Panc1 (cell line): ENCODE measurements around the gene TXNDC16. TPM values are rescaled to one million over a fixed set of nuclear protein-coding genes. Genes with fewer than 3 reads are reported as not detected.

Source experiments
- ATAC-seq: fragments of 200-7000 bp; cut with Tn5 transposase; 2 replicates; pipeline ENCODE4 v1.9.1; 2020; ENCODE audit warnings: mild to moderate bottlenecking, moderate library complexity
- BruUV-seq: library from RNA; stranded (reverse); fragments of 400-500 nt; replicated peaks from 2 replicates; lab custom pipeline; 2021; lab: Mats Ljungman, UMichigan
- CTCF ChIA-PET: fragments of 300-600 bp; sonication (Branson Sonifier 250); formaldehyde crosslinking; loops from one replicate; lab custom pipeline; 2022; ENCODE audit warnings: antibody characterized with exemption; lab: Charles Lee
- POLR2A ChIA-PET: fragments of 300-600 bp; sonication (Branson Sonifier 250); formaldehyde crosslinking; loops from one replicate; lab custom pipeline; 2022; ENCODE audit warnings: antibody characterized with exemption; lab: Charles Lee
- DNase-seq: peaks from one replicate; pipeline ENCODE4 v3.0.0-alpha.2; 2010; ENCODE audit warnings: low read depth, low spot score
- H3K27ac ChIP-seq: 2 replicates; pipeline ENCODE4 v1.5.1; 2011; ENCODE audit warnings: mild to moderate bottlenecking, low read length, inconsistent platforms
- H3K27me3 ChIP-seq: fragments of 200-500 bp; sonication (Bioruptor generic); 2 replicates; pipeline ENCODE4 v1.6.0; 2014; ENCODE audit warnings: low read length, inconsistent platforms; ENCODE audit not compliant: control insufficient read depth, insufficient read depth
- H3K36me3 ChIP-seq: fragments of 200-500 bp; sonication (Bioruptor generic); 2 replicates; pipeline ENCODE4 v1.5.1; 2014; ENCODE audit warnings: inconsistent platforms, mild to moderate bottlenecking, low read length, moderate library complexity; ENCODE audit not compliant: control insufficient read depth, insufficient read depth
- H3K4me1 ChIP-seq: 2 replicates; pipeline ENCODE4 v1.5.1; 2011; ENCODE audit warnings: inconsistent platforms, mild to moderate bottlenecking, low read length, moderate library complexity; ENCODE audit not compliant: control insufficient read depth, insufficient read depth
- H3K4me3 ChIP-seq, 2 experiments: 2 replicates each; pipeline ENCODE4 v1.5.1; 2011 to 2012; ENCODE audit warnings: low read depth in 2 of 2, low read length in 2 of 2, mild to moderate bottlenecking in 2 of 2, inconsistent platforms in 1 of 2, moderate library complexity in 1 of 2
- H3K9me3 ChIP-seq: fragments of 200-500 bp; sonication (Bioruptor generic); 2 replicates; pipeline ENCODE4 v1.5.1; 2014; ENCODE audit warnings: low read depth, mild to moderate bottlenecking, inconsistent platforms, low read length, moderate library complexity; ENCODE audit not compliant: control insufficient read depth, insufficient read depth
- CTCF ChIP-seq: fragments of 450-650 bp; IDR thresholded peaks from 2 replicates; pipeline ENCODE4 v1.5.1; 2017; ENCODE audit warnings: mild to moderate bottlenecking
- POLR2AphosphoS5 ChIP-seq: IDR thresholded peaks from 2 replicates; pipeline ENCODE4 v1.6.1; 2012; ENCODE audit warnings: mild to moderate bottlenecking, low read depth, low read length, moderate library complexity
- REST ChIP-seq, 2 experiments: IDR thresholded peaks; 2 replicates each; pipeline ENCODE4 v1.6.1; 2011 to 2012; ENCODE audit warnings: low read depth in 2 of 2, control low read depth in 1 of 2, low read length in 1 of 2, mild to moderate bottlenecking in 1 of 2, moderate library complexity in 1 of 2; ENCODE audit not compliant: insufficient read depth in 1 of 2
- SIN3A ChIP-seq: IDR thresholded peaks from 2 replicates; pipeline ENCODE4 v1.6.1; 2012; ENCODE audit warnings: low read depth, mild to moderate bottlenecking, low read length, moderate library complexity, borderline replicate concordance; ENCODE audit not compliant: insufficient read depth
- TCF7L2 ChIP-seq: IDR thresholded peaks from 2 replicates; pipeline ENCODE4 v1.6.1; 2011; ENCODE audit warnings: mild to moderate bottlenecking, low read depth, low read length, inconsistent platforms
- in situ Hi-C: cut with HindIII; loops from 2 replicates; pipeline ENCODE4 v1.10.0; 2016; ENCODE audit warnings: low sequenced_read_pairs, low pct_unique_long_range_greater_than_20kb
- intact Hi-C: fragments of 100-400 bp; cut with micrococcal nuclease; formaldehyde crosslinking; loops from one replicate; pipeline ENCODE4 v1.10.0; 2022; ENCODE audit not compliant: unreplicated experiment
- total RNA-seq: library from RNA; stranded (reverse); gene quantifications from one replicate; pipeline ENCODE4 v1.2.1, GENCODE V29; 2021; ENCODE audit not compliant: unreplicated experiment

TXNDC16 gene
- total RNA-seq, 1 experiment from 2014 or later, result 4.9 TPM

DNA sequence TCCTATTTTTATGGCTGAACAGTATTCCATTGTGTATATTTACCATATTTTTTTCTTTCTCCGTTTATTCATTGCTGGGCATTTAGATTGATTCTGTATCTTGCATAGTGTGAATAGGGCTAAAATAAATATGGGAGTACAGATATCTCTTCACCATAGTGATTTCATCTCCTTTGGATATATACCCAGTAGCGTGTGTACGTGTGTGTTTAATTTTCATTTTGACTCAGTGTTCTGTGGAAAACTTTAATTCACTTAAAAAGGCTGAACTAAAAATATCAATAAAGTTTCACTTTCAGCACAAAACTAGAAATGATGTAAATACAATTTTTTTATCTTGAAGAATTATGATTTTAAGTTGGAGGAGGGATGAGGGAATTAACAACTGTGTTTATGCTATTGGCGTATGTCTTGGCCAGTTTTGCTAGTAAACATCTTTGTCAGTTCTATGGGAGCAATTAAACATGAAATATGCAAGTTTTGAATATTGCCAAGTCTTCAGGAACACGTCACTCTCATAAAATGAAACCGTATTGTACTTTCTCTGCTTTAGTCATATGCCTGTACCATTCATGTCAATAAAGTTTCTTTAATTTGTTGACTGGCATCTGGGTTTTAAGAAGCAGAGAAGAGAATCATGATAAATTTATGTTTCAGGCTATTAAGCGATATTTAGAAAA is 138.4 kb downstream of the TXNDC16 start:
- TF ChIP-seq POLR2AphosphoS5 (no peak), TCF7L2 (no peak), SIN3A (no peak), CTCF (no peak), REST (IDR thresholded peaks at IDR 0.05; ENCODE audit: insufficient read depth in 1 of 2, low read depth in 2 of 2, low read length in 1 of 2) (no peak)
- ChIA-PET CTCF (no interaction called here), POLR2A (no interaction called here)
- in situ Hi-C loops, result no loop called here
- H3K36me3 ChIP-seq, result no peaks in the 10 kb centered on the region
- DNase-seq (no peak), ATAC-seq (no peak)
- H3K9me3 ChIP-seq, result no peaks in the 10 kb centered on the region
- H3K4me3 ChIP-seq, result no peak overlapping the region
- H3K27ac ChIP-seq, result no peak overlapping the region
- no TSS peak for BruUV-seq
- H3K27me3 ChIP-seq, result no peaks in the 10 kb centered on the region
- intact Hi-C loops, result no loop called here
- no peaks in the 10 kb centered on the region for H3K4me1 ChIP-seq

- no peak for DNase-seq
- TF ChIP-seq POLR2AphosphoS5 (no peak), CTCF (no peak), TCF7L2 (no peak), REST (IDR thresholded peaks at IDR 0.05; ENCODE audit: insufficient read depth in 1 of 2, low read depth in 2 of 2, low read length in 1 of 2) (no peak), SIN3A (no peak)
- H3K9me3 ChIP-seq, result no peaks in the 10 kb centered on the region
- no peaks in the 10 kb centered on the region for H3K27me3 ChIP-seq
- H3K4me3 ChIP-seq, result no peak overlapping the region
- H3K27ac ChIP-seq, result no peak overlapping the region
- ChIA-PET CTCF (no interaction called here), POLR2A (no interaction called here)
- H3K36me3 ChIP-seq, result no peaks in the 10 kb centered on the region
- in situ Hi-C loops (no loop called here), intact Hi-C loops (no loop called here)
- no peaks in the 10 kb centered on the region for H3K4me1 ChIP-seq
- no peak for ATAC-seq
- BruUV-seq, result no TSS peak
Measured at GRCh38 chr14:52412426-52412825, 139.9 kb downstream of the TXNDC16 start.
